ENCODE measurements around the gene PCDHGA3. TPM values are rescaled to one million over a fixed set of nuclear protein-coding genes. Genes with fewer than 3 reads are reported as not detected.

PCDHGA3 gene
- total RNA-seq, 2 donors from 2014 or later: 7.0 to 8.9 TPM

DNA sequence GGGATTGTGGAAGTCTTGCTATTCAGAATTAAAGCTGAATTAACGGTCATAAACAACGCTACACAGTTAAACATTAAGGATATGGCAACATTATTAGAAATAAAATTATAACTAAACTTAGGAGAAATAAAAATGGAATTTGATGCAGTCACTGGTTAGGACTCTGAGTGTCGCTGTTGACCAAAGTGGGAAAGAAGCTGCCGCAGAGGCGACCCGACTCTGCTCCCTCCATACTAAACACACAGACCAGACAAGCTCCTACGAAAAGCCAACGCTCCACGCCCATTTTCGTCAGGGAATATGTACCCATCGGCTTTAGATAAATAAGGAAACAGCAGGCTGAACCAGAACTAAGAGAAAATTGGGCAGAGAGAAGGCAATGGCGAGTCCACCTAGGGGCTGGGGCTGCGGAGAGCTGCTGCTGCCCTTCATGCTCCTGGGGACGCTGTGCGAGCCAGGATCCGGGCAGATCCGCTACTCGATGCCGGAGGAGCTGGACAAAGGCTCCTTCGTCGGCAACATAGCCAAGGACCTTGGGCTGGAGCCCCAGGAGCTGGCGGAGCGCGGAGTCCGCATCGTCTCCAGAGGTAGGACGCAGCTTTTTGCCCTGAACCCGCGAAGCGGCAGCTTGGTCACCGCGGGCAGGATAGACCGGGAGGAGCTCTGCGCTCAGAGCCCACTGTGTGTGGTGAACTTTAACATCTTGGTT lies 20.5 kb downstream of the PCDHGA3 start, which contains the start of gene PCDHGA5:
PCDHGA5 (plus strand) TSS at position 211 of the 709 bp plus-strand sequence; CDS start at position 380, 169 bp downstream.
- Histone ChIP-seq H3K4me3 (peak within 1 kb of the TSS in 1 of 2 donors; percentile 24), H3K27me3 (no peaks in the 10 kb centered on the region), H3K27ac (no peak within 1 kb of the TSS), H3K4me1 (no peaks in the 10 kb centered on the region), H3K36me3 (no peaks in the 10 kb centered on the region), H3K9me3 (peaks cover 22 to 95% of the 10 kb centered on the region in 2 donors)
- TF ChIP-seq, protein P1, sequence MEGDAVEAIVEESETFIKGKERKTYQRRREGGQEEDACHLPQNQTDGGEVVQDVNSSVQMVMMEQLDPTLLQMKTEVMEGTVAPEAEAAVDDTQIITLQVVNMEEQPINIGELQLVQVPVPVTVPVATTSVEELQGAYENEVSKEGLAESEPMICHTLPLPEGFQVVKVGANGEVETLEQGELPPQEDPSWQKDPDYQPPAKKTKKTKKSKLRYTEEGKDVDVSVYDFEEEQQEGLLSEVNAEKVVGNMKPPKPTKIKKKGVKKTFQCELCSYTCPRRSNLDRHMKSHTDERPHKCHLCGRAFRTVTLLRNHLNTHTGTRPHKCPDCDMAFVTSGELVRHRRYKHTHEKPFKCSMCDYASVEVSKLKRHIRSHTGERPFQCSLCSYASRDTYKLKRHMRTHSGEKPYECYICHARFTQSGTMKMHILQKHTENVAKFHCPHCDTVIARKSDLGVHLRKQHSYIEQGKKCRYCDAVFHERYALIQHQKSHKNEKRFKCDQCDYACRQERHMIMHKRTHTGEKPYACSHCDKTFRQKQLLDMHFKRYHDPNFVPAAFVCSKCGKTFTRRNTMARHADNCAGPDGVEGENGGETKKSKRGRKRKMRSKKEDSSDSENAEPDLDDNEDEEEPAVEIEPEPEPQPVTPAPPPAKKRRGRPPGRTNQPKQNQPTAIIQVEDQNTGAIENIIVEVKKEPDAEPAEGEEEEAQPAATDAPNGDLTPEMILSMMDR (IDR thresholded peaks at IDR 0.05): peak in 1 of 2 donors; percentile 15
- no peak for DNase-seq (ENCODE audit: low spot score)

DNA sequence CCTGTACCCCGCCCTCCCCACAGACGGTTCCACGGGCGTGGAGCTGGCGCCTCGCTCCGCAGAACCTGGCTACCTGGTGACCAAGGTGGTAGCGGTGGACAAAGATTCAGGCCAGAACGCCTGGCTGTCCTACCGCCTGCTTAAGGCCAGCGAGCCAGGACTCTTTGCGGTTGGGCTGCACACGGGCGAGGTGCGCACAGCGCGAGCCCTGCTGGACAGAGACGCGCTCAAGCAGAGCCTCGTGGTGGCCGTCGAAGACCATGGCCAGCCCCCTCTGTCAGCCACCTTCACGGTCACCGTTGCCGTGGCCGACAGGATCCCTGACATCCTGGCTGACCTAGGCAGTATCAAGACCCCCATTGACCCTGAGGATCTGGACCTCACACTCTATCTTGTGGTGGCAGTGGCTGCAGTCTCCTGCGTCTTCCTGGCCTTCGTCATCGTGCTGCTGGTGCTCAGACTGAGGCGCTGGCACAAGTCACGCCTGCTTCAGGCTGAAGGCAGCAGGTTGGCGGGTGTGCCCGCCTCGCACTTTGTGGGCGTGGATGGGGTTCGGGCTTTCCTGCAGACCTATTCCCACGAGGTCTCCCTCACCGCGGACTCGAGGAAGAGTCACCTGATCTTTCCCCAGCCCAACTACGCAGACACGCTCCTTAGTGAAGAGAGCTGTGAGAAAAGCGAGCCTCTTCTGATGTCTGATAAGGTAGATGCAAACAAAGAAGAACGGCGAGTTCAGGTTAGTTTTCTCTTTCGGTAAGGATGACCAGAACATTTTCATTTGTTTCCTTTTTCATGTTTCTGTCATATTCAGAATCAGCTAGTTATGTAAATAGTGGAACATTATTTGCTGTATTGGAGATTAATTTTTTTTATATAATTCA lies 22.6 kb downstream of the PCDHGA3 start:
- Histone ChIP-seq H3K36me3 (no peaks in the 10 kb centered on the region), H3K9me3 (peaks cover 20 to 95% of the 10 kb centered on the region in 2 donors), H3K27ac (no peak overlapping the region), H3K4me1 (no peaks in the 10 kb centered on the region), H3K4me3 (no peak overlapping the region), H3K27me3 (no peaks in the 10 kb centered on the region)
- DNase-seq (ENCODE audit: low spot score): no peak
- TF ChIP-seq, protein P1 (IDR thresholded peaks at IDR 0.05): no peak

DNA sequence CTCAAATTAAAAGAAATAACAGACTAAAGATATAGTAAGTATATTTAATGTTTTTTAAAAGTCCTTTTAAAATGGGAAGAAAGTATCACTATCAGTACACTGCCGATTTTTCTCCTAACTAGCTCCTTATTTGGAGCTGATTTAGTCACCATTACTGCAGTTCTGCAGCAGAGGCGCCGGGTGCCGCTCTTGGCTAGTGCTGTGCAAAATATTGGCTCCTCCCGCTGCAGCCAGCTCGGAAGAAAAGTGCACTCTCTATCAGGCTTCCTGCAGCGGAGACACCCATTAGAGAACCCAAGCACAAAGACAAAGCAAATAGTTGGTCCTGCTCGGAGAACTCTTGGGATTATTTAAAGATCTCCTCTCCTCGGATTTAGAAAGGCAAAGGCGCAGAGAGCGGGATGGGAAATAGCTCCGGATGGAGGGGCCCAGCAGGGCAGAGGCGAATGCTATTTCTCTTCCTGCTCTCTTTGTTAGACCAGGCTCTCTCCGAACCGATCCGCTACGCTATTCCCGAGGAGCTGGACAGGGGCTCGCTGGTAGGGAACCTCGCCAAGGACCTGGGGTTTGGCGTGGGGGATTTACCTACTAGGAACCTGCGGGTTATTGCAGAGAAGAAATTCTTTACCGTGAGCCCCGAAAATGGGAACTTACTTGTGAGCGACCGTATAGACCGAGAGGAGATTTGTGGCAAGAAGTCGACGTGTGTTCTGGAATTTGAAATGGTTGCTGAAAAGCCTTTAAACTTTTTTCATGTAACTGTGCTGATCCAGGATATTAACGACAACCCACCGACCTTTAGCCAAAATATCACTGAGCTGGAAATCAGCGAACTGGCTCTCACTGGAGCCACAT lies 26.6 kb downstream of the PCDHGA3 start, which contains the start of gene PCDHGB3:
PCDHGB3 (plus strand) TSS at position 249 of the 855 bp plus-strand sequence; CDS start at position 402, 153 bp downstream.
- TF ChIP-seq, protein P1 (IDR thresholded peaks at IDR 0.05): peak; percentile 31 to 55
- H3K27me3 ChIP-seq: no peaks in the 10 kb centered on the region
- peaks cover 22 to 95% of the 10 kb centered on the region in 2 donors for H3K9me3 ChIP-seq
- no peaks in the 10 kb centered on the region for H3K4me1 ChIP-seq
- no peaks in the 10 kb centered on the region for H3K36me3 ChIP-seq
- H3K4me3 ChIP-seq: peak within 1 kb of the TSS; percentile 8 to 31
- H3K27ac ChIP-seq: peak within 1 kb of the TSS in 1 of 2 donors; percentile 24
- DNase-seq (ENCODE audit: low spot score): no peak

GRCh38 chr5:141371572-141372475 lies 28.2 kb downstream of the PCDHGA3 start:
- DNase-seq (ENCODE audit: low spot score): no peak
- no peak overlapping the region for H3K4me3 ChIP-seq

More at GRCh38 chr5:141371572-141372475, 28.2 kb downstream of the PCDHGA3 start:
- Histone ChIP-seq H3K36me3 (no peaks in the 10 kb centered on the region), H3K4me1 (no peaks in the 10 kb centered on the region), H3K27me3 (no peaks in the 10 kb centered on the region), H3K9me3 (peaks cover 15 to 91% of the 10 kb centered on the region in 2 donors), H3K27ac (no peak overlapping the region)
- TF ChIP-seq, protein P1 (IDR thresholded peaks at IDR 0.05): no peak
